ENCODE results near the gene ENTR1.

The ENTR1 gene

GRCh38 chr9:136357202-136357725 is 53.1 kb downstream of the ENTR1 start:
- FAIRE-seq, result no peak

- FAIRE-seq, result no peak
Measured at GRCh38 chr9:136355616-136356557, 54.5 kb downstream of the ENTR1 start.

GRCh38 chr9:136354592-136355085 is 55.8 kb downstream of the ENTR1 start:
- FAIRE-seq, result no peak

GRCh38 chr9:136353757-136354488 is 56.5 kb downstream of the ENTR1 start:
- FAIRE-seq, result no peak

- FAIRE-seq, result no peak
Measured at GRCh38 chr9:136353088-136353487, 57.3 kb downstream of the ENTR1 start.

- FAIRE-seq, result no peak
Measured at GRCh38 chr9:136352682-136353081, 57.7 kb downstream of the ENTR1 start.
